Sigmoid colon (tissue), 7 donors: ENCODE results near the gene APEH. TPM values are rescaled to one million over a fixed set of nuclear protein-coding genes. Genes with fewer than 3 reads are reported as not detected.

Source experiments
- DNase-seq: peaks from one replicate; pipeline ENCODE4 v3.0.0-alpha.2; 2019
- H3K27ac ChIP-seq, 4 donors: fragments of 200-600 bp; sonication (generic); one replicate each; pipeline ENCODE4 v1.5.1; 2016 to 2019; ENCODE audit warnings: mild to moderate bottlenecking in 1 of 4
- H3K27me3 ChIP-seq, 3 donors: fragments of 200-600 bp; sonication (generic); one replicate each; pipeline ENCODE4 v1.5.1; 2019; ENCODE audit warnings: mild to moderate bottlenecking in 1 of 3
- H3K36me3 ChIP-seq, 4 donors: fragments of 200-600 bp; sonication (generic); one replicate each; pipeline ENCODE4 v1.5.1; 2016 to 2019
- H3K4me1 ChIP-seq, 4 donors: fragments of 200-600 bp; sonication (generic); one replicate each; pipeline ENCODE4 v1.5.1; 2017 to 2019
- H3K4me3 ChIP-seq, 4 donors: fragments of 200-600 bp; sonication (generic); one replicate each; pipeline ENCODE4 v1.5.1; 2017 to 2019; ENCODE audit warnings: mild to moderate bottlenecking in 2 of 4, moderate library complexity in 1 of 4
- H3K9me3 ChIP-seq, 4 donors: fragments of 200-600 bp in 3 of 4; sonication (generic) in 3 of 4; one replicate each; pipeline versions ENCODE4 v1.5.1 to v1.6.1; 2013 to 2019
- EP300 ChIP-seq, 4 donors: sonication (generic); formaldehyde crosslinking; IDR thresholded peaks; one replicate each; pipeline ENCODE4 v1.6.1; 2017; ENCODE audit warnings: antibody characterized with exemption in 4 of 4
- POLR2A ChIP-seq, 2 donors: fragments of 450-650 bp; IDR thresholded peaks; one replicate each; pipeline ENCODE4 v1.6.1; 2016; ENCODE audit warnings: antibody characterized with exemption in 2 of 2, mild to moderate bottlenecking in 2 of 2, moderate library complexity in 2 of 2
- POLR2AphosphoS5 ChIP-seq, 4 donors: sonication (generic); formaldehyde crosslinking; IDR thresholded peaks; one replicate each; pipeline ENCODE4 v1.6.1; 2017; ENCODE audit warnings: antibody characterized with exemption in 4 of 4
- WGBS, 2 donors: extraction: QIAGEN DNeasy Blood & Tissue Kit; methylation state at CpG; one replicate each; pipeline ENCODE4 v1.1.7; 2013; 5-methylcytosine and 5-hydroxymethylcytosine counted together
- intact Hi-C: fragments of 100-400 bp; cut with DNase I; formaldehyde crosslinking; loops from one replicate; pipeline ENCODE4 v1.15.1; 2023
- polyA plus RNA-seq, 3 donors: library from polyadenylated mRNA; stranded (reverse); fragments of 200-250 nt; gene quantifications; one replicate each; pipeline ENCODE4 v1.2.3, GENCODE V29; 2013
- total RNA-seq, 4 donors: library from RNA; depleted of rRNA; stranded (reverse); fragments of >200 nt; gene quantifications; one replicate each; pipeline ENCODE4 v1.1.0, GENCODE V29; 2016
- TF ChIP-seq, protein P1 (sequence below), 4 experiments: fragments of 450-650 bp in 3 of 4; fragments of 200-600 bp in 1 of 4; IDR thresholded peaks; one replicate each; pipeline ENCODE4 v1.5.1; 2016 to 2019; ENCODE audit warnings: antibody characterized with exemption in 4 of 4, mild to moderate bottlenecking in 3 of 4, moderate library complexity in 2 of 4
- donor health status: healthy with polysubstance abuse.
- donor health status: Bipolar disorder and iron deficiency.
- donor health status: healthy.

The APEH gene
- total and polyA plus RNA-seq, 7 donors = 49.0 to 102 (median 64.8) TPM

DNA sequence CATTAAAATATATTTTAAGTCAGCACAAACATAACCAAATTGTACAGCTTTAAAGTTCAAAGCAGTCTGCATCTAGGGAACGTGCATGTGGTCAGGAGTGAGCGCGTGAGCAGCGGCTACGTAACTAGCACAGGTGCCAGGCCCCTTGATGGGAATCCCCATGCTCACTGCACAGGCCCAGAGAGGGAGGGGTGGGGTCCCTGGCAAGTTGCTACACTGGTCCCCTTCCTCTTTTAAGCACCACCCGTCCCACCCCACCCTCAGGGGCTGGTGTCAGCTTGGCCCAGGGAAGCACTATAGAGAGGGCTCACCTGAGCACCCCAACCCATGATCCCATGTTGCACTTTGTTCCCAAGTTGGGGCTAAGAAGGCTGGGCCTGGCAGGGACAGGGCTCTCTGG, 50.4 kb downstream of the APEH start:
- WGBS, 2 donors = 17 to 29% methylated on average over 6 of the region's 6 CpGs
- Histone ChIP-seq H3K27ac (peak overlapping the region; percentile 92 to 96 (median 94)), H3K36me3 (peaks cover 20 to 56% (median 27%) of the 10 kb centered on the region in 4 donors), H3K4me1 (peaks cover 0 to 40% (median 28%) of the 10 kb centered on the region in 4 donors), H3K4me3 (peak overlapping the region; percentile 90 to 99 (median 93)), H3K27me3 (no peaks in the 10 kb centered on the region), H3K9me3 (no peaks in the 10 kb centered on the region)
- TF ChIP-seq EP300 (IDR thresholded peaks at IDR 0.05) = no peak
- TF ChIP-seq, protein P1, sequence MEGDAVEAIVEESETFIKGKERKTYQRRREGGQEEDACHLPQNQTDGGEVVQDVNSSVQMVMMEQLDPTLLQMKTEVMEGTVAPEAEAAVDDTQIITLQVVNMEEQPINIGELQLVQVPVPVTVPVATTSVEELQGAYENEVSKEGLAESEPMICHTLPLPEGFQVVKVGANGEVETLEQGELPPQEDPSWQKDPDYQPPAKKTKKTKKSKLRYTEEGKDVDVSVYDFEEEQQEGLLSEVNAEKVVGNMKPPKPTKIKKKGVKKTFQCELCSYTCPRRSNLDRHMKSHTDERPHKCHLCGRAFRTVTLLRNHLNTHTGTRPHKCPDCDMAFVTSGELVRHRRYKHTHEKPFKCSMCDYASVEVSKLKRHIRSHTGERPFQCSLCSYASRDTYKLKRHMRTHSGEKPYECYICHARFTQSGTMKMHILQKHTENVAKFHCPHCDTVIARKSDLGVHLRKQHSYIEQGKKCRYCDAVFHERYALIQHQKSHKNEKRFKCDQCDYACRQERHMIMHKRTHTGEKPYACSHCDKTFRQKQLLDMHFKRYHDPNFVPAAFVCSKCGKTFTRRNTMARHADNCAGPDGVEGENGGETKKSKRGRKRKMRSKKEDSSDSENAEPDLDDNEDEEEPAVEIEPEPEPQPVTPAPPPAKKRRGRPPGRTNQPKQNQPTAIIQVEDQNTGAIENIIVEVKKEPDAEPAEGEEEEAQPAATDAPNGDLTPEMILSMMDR (IDR thresholded peaks at IDR 0.05) = no peak
- TF ChIP-seq POLR2AphosphoS5 (IDR thresholded peaks at IDR 0.05) = no peak
- no peak for TF ChIP-seq POLR2A (IDR thresholded peaks at IDR 0.05)
- intact Hi-C loops = loop anchor here (5.0 kb wide), 1 partner anchor 63 kb away; the partner anchor contains the start of gene IP6K1
- DNase-seq = peak; percentile 73

DNA sequence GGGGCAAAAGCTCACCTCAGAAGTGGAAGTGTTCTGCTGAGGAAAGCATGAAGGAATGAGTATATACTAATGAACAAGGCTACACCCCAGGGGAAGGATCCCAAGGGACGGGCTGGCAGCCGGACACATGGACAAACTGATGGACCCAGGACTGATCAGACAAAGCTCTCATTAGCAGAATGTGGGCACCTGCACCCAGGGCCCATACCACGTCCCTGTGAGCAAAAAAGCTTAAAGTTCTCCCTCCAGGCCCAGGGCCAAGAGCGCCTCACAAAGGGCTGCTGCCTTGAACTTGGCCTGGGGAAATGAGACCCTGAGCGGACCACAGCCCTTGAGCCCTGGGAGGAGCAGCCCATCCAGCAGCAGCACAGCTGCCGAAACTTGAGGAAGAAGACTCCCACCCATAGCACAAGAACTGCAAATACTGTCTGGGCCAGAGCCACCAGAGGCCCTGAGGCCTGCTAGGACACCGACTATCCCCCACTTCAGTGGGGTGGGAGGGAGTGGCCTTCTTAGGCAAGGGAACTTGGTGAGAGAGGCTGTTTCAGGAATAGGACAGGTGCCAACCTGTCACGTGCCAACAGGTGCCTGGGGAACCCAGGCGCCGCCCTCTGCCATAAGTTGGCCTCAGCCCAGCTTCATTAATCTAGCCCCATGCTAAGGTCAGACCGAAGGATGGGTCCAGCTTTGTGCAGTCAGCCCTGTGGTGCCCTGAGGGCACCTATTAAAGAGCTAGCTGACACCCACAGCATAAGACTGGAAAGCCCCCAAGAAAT, 51.9 kb downstream of the APEH start:
- Histone ChIP-seq H3K27ac (peak overlapping the region in 1 of 4 donors; percentile 96), H3K36me3 (peaks cover 20 to 64% (median 32%) of the 10 kb centered on the region in 4 donors)
- WGBS, 2 donors = 55 to 86% methylated on average over 11 of the region's 11 CpGs

DNA sequence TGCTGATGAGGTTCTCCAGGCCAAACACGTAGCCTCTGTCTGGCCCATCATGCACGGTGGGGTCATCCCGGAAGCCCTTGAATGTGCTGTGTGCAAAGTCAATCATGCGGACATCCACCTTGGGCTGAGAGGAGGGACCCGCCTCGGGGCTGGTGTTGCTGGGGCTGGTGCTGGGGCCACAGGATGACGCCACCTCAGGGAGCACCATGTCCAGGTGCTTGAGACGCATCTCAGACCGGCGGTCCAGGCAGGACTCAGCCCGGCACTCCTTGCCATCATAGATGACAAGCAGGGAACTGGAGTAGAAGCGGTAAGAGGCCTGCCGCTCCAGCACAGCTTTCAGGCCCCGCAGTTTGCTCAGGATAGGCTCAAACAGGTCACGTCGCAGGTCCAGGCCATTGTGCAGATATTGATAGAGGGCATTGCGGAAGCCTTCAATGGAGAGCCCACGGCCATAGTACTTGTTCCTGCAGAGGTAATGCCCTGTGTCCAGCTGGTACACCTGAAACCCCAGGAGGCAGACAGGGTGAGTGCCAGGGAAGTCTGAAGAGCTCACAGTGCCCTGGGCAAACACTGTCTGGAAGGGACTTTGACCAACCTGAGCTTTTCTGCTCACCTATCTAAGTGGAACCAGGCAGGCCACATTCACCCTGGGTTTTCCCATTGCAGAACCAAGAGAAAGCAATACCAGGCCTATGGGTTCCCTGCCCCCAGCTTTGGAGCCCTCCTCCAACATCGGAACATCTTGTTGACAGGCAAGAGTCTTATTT, 53.2 kb downstream of the APEH start:
- intact Hi-C loops = no loop called here
- H3K36me3 ChIP-seq = peaks cover 20 to 64% (median 36%) of the 10 kb centered on the region in 4 donors
- 90 to 92% methylated on average over 19 of the region's 19 CpGs for WGBS, 2 donors
- TF ChIP-seq EP300 (IDR thresholded peaks at IDR 0.05) = no peak
- TF ChIP-seq, protein P1 (IDR thresholded peaks at IDR 0.05) = no peak
- no peak for TF ChIP-seq POLR2A (IDR thresholded peaks at IDR 0.05)
- TF ChIP-seq POLR2AphosphoS5 (IDR thresholded peaks at IDR 0.05) = no peak
- H3K4me3 ChIP-seq = no peak overlapping the region
- no peaks in the 10 kb centered on the region for H3K9me3 ChIP-seq
- H3K27me3 ChIP-seq = no peaks in the 10 kb centered on the region
- peaks cover 0 to 24% (median 19%) of the 10 kb centered on the region in 4 donors for H3K4me1 ChIP-seq
- no peak for DNase-seq
- no peak overlapping the region for H3K27ac ChIP-seq

More for the DNA sequence above, 51.9 kb downstream of the APEH start:
- intact Hi-C loops = no loop called here
- TF ChIP-seq, protein P1 (IDR thresholded peaks at IDR 0.05) = no peak
- TF ChIP-seq EP300 (IDR thresholded peaks at IDR 0.05) (no peak), POLR2AphosphoS5 (IDR thresholded peaks at IDR 0.05) (no peak), POLR2A (IDR thresholded peaks at IDR 0.05) (no peak)
- Histone ChIP-seq H3K27me3 (no peaks in the 10 kb centered on the region), H3K4me1 (peaks cover 0 to 31% (median 21%) of the 10 kb centered on the region in 4 donors), H3K4me3 (no peak overlapping the region), H3K9me3 (no peaks in the 10 kb centered on the region)
- DNase-seq = no peak

DNA sequence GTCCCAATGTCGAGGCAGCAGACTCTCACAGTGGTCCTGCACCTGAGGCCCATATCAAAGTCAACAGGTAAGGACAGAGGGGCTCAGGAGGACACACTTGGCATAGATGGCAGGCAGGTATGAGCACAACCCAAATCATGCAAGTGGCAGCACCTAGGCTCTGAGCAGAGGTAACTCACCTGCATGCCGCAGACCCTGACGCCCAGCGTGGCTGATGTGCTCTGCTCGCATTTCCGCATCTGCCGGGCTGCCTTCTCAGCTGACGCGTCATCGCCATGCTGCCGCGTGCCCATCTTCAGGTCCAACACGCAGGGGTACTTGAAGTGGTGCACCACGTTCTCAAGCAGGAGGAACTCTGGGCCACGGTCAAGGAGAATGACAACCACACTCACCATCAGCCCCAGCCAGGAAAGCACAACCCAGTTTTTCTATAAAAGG, 53.8 kb downstream of the APEH start:
- Histone ChIP-seq H3K36me3 (peaks cover 20 to 68% (median 42%) of the 10 kb centered on the region in 4 donors), H3K4me3 (no peak overlapping the region), H3K27me3 (no peaks in the 10 kb centered on the region), H3K9me3 (no peaks in the 10 kb centered on the region), H3K4me1 (peaks cover 0 to 18% (median 13%) of the 10 kb centered on the region in 4 donors), H3K27ac (no peak overlapping the region)
- no peak for DNase-seq
- TF ChIP-seq, protein P1 (IDR thresholded peaks at IDR 0.05) = no peak
- TF ChIP-seq POLR2AphosphoS5 (IDR thresholded peaks at IDR 0.05) (no peak), POLR2A (IDR thresholded peaks at IDR 0.05) (no peak), EP300 (IDR thresholded peaks at IDR 0.05) (no peak)
- WGBS, 2 donors = 94 to 96% methylated on average over 15 of the region's 15 CpGs
- intact Hi-C loops = no loop called here
